NCI-H2196 treated with DMSO at 0.1 percent for 48 hours (cell line): Measurements from ENCODE around the gene MYH10.

Experiments used
- DNase-seq: peaks from one replicate; lab custom pipeline; 2025; ENCODE audit not compliant: unreplicated experiment; lab: John Stamatoyannopoulos, UW

MYH10 gene

DNA sequence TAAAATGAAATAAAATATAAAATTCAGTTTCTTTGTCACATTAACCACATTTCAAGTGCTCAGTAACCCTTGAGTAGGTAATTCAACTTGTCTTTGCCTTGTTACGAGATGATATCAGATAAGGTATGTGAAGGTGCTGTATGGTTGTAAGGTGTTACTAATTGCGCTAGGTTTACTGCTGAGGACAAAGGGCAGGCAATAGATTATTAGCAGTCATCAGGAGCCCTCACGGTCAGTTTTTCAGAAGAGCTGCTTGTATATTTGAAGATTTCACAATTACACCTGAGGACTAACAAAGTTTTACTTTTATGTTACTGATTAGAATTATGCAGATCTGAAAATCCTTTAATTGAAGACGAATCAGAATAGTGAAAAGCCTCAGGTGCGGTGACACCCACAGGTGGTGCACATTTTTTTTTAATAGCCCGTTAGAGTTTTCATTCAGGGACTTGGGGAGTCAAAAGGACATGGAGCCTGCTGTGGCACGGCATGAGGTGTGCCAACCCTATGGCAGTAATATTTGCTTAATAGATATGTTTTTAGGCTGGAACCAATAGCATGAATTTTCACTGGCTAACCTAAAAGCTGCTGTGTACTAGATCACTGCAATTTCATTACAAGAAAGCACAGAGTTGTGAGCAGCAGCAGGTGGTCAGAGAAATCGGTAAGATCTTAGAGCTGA is 178.5 kb downstream of the MYH10 start:
- DNase-seq: no peak

DNA sequence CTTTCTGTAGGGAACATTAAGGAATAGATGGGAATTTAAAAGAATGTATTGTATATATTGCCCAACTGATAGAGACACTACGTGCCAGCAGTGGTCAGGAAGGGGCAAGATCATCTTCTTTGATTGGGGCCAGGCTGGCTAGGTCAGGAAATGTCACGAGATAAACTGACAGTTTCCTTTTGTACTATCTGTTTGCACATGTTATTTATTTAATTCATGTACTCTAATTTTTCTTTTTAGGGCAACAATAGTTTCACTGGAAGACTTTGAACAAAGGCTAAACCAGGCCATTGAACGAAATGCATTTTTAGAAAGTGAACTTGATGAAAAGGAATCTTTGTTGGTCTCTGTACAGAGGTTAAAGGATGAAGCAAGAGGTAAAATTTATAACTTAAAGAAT is 182.2 kb downstream of the MYH10 start:
- DNase-seq: no peak

DNA sequence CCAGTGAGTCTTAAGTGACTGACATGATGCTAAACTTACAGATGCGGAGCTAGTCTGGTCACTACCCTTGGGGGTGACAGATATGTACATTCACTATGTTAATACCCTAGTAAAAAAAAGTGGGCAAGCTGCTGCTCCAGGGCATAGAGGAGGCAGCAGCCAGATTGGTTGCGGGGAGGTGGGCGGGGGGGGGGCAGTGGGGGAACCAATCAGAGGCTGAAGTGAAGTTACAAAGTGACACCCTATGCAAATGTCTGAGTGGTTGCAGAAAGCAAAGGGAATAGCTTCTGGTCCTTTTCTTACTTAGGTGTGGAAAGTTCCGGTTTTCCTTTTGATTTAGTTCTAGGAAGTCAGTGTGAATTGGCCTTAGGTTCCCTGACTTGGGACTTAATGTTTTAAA is 182.7 kb downstream of the MYH10 start:
- DNase-seq: no peak

DNA sequence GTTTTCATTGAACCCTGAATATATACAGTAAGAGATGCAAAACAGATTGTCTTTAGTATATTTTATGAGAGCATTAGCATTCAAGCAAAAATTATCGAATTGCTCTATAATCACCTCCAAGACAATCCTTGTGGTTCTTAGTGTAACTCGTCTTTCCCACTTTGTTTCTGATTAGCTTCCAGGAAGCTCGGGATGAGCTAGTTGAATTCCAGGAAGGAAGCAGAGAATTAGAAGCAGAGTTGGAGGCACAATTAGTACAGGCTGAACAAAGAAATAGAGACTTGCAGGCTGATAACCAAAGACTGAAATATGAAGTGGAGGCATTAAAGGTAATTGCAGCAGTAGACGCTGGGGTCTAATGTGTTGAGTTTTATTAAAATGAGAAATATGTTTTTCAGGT is 185.0 kb downstream of the MYH10 start:
- DNase-seq: no peak

DNA sequence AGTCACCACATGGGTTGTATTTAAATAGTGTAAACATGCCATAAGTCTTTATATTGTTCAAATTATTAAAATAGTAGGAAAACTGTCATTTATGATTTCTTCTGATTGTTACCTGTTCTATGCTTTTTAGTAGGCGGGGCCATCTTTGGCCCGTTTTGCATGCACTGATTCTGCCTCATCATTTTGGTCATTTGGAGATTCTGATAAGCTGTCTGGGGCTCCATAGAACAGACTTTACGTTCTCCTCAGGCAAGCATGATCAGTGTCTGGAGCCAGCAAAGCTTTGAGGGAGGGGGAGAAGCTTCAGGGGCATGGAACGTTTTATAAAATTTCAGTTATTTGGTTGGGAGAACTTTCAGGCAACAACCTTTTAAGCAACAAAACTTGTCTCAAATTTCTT is 186.0 kb downstream of the MYH10 start:
- DNase-seq: no peak

DNA sequence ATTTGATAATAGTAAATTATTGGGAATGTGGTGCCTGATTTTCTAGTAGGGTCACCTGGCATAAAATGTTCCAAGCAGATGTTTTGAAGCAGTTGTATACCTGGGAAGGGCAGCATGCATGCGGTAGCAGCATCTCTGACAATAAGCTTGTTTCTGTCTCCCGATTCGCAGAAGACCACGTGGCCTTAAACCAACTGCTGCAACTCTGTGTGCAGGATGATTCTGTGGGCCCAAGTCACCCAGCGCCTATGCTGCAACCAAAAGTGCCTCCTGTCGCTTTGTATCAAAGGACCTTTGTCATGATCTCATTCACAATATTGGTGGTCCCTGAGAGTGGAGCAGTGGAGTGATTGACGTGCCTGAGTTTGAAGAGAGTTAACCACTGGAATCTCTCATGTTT is 186.8 kb downstream of the MYH10 start:
- DNase-seq: no peak

DNA sequence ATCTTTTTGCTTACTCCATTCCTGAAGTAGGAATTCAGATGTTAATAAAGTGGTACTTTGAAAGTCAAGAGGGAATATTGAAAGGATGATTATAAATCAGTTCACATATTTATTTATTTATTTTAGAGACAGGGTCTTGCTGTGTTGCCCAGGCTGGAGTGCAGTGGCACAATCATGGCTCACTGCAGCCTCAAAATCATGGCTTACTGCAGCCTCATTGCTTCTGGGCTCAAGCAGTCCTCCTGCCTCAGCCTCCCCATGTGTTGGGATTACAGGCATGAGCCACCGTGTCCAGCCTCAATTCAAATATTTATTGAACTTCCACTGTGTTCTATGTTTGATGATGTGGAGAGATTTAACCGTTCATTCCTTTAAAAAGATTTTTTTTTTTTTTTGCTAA is 188.2 kb downstream of the MYH10 start:
- DNase-seq: no peak

DNA sequence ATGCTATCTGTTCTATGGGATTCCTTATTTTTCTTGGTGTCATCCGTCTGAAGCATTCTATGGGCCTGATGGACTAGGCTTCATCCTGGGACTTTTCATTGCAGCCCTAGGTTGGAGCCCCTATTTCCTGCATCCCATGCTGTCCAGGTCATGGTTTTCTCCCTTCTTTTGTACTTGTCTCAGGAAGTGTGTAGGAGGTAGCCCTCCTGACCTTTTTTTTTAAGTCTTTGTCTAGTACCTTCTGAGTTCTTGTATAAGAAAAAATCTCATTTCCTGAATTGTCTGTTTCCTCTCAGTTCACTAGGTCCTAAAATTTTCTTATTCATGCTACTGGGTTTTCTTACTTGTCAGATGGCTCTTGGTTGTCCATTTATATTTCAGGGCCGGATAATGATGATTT is 188.8 kb downstream of the MYH10 start:
- no peak for DNase-seq

DNA sequence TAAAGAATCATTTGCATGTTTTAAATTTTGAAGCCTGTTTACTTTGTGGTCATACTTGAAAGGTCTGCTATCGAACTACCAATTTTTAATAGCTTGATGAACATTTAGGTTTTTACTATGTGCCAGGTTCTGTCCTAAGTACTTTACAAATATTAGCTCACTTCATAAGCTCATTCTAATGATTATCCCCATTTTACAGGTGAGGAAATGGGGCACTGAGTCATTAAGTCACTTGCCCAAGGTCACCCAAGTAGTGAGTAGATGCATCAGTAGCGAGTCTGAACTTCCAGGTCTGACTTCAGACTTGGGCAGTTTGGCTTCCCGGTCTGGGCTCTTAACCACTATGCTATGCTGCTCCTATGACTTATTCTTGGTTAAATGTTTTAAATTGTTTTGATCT is 190.8 kb downstream of the MYH10 start:
- DNase-seq: no peak

DNA sequence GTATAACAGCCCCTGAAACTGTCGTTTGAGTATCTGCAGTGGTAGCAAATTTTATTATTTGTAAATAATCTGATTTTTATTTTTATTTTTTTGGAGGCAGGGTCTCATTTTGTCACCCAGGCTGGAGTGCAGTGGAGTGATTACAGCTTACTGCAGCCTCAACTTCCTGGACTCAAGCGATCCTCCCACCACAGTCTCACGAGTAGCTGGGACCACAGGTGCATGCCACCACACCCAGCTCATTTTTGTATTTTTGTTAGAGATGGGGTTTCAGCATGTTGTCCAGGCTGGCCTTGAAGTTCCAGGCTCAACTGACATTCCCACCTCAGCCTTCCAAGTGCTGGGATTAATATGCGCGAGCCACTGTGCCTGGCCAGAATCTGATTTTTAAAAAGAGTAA is 192.1 kb downstream of the MYH10 start:
- DNase-seq: no peak

DNA sequence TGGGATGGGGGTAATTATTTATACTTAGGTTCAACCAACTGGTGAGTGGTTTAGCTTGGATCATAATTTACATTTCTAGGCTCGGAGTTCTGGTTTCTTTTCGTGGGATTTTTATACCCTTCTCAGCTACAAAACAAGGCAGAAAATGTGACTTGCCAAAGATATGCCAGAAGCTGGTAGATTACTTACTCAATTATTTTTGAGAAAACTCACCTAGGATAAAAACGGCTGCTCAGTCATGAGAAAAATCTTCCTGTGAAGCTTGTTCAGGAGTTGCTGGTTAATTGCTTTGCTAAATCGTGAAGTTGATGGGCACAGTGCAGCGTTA is 193.7 kb downstream of the MYH10 start:
- DNase-seq: no peak

DNA sequence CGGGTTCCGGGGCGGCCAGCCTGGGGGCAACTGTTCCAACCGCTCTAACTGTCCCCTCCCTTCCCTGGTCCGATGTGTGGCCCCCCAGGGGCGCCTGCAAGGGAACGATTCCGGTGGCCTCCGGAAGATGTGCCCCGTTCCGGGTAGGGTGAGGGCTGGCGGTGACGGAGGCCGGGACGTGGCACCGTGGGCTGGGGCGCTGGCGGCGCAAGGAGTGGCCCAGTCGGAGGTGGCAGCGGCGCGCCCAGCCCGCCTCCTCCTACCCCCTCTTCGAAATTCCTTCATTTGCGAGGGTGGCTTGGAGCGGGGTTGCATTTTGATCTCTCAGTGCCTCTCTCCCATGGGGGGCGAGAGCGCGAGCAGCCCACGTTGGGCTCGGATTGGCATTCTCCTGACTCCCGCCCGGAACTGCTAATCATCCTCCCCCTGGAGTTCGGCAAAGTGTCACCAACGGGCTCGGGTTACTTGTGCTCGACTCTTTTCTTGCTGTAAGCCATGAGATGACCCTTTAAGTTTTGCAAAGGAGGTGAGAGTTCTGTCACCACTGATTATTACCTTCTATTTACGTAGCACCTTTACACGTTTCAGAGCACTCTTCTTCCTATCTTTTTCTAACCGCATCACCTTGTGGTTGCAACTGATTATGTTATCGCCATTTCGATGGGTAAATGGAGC is 194.2 kb downstream of the MYH10 start:
- no peak for DNase-seq

DNA sequence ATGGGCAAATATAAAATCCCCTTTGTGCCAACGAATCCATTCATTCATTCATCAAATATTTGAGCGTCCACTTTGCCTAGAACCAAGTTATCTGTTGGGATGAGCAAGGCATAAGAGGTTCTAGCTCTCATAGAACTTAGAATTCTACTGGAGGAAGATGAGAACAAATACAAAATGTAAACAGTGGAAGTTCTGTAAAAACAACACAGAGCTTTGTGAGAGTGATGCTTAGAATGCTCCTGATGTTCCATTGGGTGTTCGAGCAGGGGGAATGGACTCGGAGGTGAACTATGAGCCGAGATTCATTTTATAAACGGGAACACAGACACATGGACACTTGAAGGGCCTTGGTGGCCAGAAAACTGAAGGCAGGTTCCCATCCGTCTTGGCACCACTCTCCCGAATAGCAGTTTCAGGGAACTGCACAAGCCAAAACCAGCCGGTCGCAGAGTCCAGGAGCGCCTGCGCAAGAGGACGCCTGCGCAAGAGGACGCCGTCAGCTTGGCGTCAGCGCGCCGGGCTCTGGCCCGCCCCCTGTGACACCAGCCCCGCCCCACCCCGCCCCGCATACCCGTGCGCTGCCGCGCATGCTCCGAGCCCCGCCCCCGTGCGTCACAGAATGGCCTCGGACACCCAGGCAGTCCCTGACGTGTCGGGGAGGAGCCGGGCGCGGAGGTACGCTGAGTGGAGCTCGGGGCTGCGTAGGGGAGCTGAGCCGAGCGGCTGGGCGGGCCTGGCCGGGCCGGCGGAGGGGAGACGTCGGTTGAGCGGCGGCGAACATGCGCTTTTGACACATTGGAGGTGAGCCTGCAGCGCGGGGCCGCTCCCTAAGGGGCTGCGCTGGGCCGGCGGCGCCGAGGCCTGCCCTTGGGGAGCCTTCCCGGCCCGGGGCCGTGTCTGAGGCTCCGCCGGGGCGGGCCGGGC is 195.0 kb downstream of the MYH10 start, which contains the start of gene NDEL1:
NDEL1 (plus strand) TSS at position 640 of the 924 bp plus-strand sequence. CDS start 8,388 bp downstream, outside the sequence.
- DNase-seq: peak; percentile 60

DNA sequence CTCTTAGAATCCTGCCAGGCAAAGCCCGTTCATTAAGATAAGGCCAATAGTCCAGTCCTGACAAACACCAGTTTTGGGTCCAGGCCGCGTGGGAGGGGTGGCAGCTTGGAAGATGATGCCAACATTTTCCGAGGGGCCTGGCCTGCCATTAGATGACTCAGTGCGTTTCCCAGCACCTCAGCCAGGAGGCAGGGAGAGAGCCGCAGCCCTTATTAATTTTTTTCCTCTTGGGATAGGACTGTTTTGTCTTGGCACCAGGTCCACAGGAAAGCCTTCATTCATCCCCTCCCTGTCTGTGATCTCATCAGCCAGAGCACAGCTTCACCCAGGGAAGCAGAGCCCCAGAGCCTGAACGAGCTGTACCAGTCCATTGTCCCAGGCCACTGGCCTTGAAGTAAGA is 199.6 kb downstream of the MYH10 start:
- DNase-seq: no peak

DNA sequence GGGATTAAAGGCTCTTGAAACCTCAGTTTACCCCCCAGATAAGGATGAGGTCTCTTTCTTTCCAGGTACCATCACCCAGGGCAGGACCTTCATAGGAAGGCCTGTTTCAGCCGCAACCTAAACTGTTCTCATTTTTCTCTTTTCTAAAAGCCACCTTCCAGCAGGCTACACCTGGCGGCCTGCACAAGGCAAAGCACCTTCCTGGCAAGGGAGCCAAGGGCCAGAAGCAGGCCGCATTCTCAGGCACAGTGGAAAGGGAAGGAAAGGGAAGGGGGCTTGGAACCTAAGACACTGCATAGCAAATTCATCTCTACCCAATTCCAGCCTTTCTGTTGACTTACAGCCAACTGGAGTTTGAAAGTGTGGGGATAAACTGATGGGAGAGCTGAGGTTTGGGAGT is 203.7 kb downstream of the MYH10 start:
- DNase-seq: no peak

DNA sequence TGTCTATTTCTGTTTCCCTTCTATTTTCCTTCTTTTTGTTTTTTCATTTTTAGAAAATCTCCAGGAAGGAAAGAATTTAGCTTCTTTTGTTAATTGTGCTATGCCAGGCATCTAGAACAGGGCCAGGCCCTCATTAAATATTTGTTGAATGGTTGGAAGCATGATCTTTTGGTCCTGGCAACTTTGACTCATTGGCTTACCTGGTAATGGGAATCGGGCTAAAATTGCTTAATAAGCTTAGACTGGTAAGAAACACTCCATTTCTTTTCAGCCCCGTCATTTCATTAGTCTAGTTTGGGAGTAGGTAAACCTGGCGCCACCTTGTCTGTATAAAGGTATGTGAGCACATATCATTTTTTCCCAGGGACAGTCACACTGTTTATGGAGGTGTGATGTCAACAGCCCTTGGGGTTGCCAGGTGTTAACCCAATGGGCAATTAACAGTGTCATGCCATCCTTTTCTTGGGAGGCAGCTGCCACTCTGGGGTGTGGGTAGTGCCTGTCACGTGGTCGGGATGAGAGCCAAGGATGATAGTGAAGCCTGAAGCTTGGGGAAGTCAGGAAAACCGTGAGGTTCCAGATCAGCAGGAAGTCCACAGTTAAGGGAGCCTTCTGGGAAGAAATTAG is 204.3 kb downstream of the MYH10 start:
- DNase-seq: no peak
